Prostate gland (tissue), 2 donors: ENCODE measurements around the gene INHA. TPM values are rescaled to one million over a fixed set of nuclear protein-coding genes. Genes with fewer than 3 reads are reported as not detected.

ENCODE experiments used
- DNase-seq: peaks from one replicate; pipeline ENCODE4 v3.0.0-alpha.2; 2019; ENCODE audit warnings: low spot score
- H3K27ac ChIP-seq, 2 donors: fragments of 200-600 bp; sonication (generic); 2 replicates each; pipeline ENCODE4 v1.5.1; 2017 to 2019
- H3K27me3 ChIP-seq: fragments of 200-600 bp; sonication (generic); replicated peaks from 2 replicates; pipeline ENCODE4 v1.5.1; 2019; ENCODE audit not compliant: insufficient read depth
- H3K36me3 ChIP-seq, 2 donors: fragments of 200-600 bp; sonication (generic); 1 replicate in 1 of 2; 2 replicates in 1 of 2; pipeline versions ENCODE4 v1.5.1 to v1.8.1; 2017 to 2019
- H3K4me1 ChIP-seq: fragments of 200-600 bp; sonication (generic); replicated peaks from 2 replicates; pipeline ENCODE4 v1.5.1; 2019
- H3K4me3 ChIP-seq, 2 donors: fragments of 200-600 bp; sonication (generic); 2 replicates each; pipeline ENCODE4 v1.5.1; 2017 to 2019
- H3K9me3 ChIP-seq: fragments of 200-600 bp; sonication (generic); 2 replicates; pipeline ENCODE4 v1.5.1; 2017
- POLR2A ChIP-seq: fragments of 450-650 bp; IDR thresholded peaks from one replicate; pipeline ENCODE4 v1.6.1; 2016; ENCODE audit warnings: antibody characterized with exemption, mild to moderate bottlenecking
- POLR2AphosphoS5 ChIP-seq: sonication (generic); formaldehyde crosslinking; IDR thresholded peaks from one replicate; pipeline ENCODE4 v1.6.1; 2017; ENCODE audit warnings: antibody characterized with exemption
- WGBS: methylation state at CpG from one replicate; pipeline ENCODE4 v1.1.5; 2018; 5-methylcytosine and 5-hydroxymethylcytosine counted together
- intact Hi-C: fragments of 100-400 bp; cut with DNase I; formaldehyde crosslinking; loops from one replicate; pipeline ENCODE4 v1.14.2; 2022
- total RNA-seq, 2 donors: library from RNA; depleted of rRNA; stranded (reverse); fragments of >200 nt; gene quantifications; one replicate each; pipeline ENCODE4 v1.1.0, GENCODE V29; 2016
- TF ChIP-seq, protein P1 (sequence below), 4 experiments: fragments of 200-600 bp in 2 of 4; fragments of 450-650 bp in 2 of 4; sonication (generic) in 2 of 4; IDR thresholded peaks; 1 replicate in 3 of 4; 2 replicates in 1 of 4; pipeline ENCODE4 v1.5.1; 2016 to 2019; ENCODE audit warnings: antibody characterized with exemption in 4 of 4, mild to moderate bottlenecking in 2 of 4, moderate library complexity in 2 of 4

INHA gene
- total RNA-seq, 2 donors from 2014 or later = 0.96 to 391 TPM

DNA sequence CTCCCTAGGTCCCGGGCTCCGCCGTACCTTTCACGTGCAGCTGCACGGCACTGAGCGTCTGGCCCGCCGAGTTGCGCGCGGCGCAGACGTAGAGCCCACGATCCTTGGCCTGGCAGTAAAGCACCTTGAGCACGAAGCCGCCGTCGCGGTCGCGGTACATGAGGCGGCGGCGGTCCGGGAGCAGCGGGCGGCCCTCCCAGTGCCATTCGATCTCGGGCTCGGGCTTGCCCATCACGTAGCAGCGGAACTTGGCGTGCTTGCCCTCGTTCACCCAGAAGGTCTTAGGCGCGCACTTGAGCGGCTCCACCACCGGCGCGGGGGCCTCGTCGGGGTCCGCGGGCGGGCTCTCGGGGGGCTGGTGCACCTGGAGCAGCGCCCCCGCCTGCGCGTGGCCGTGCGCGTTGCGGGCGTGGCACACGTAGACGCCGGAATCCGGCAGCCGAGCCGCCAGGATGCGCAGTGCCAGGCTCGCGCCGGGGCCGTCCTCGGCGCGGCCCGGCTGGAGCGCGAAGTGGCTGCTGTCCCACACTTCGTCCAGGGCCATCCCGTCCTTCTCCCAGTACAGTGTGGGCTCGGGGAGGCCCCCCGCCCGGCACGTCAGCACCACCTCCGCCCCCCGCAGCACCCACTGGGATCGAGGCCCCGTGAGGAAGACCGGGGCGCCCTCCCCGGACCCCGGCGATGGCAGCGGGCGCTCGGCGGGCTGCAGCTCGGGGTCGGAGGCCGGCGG lies 1.8 kb upstream of the INHA start:
- Histone ChIP-seq H3K36me3 (no peaks in the 10 kb centered on the region), H3K4me3 (peak overlapping the region; percentile 63 to 78), H3K27ac (peak overlapping the region; percentile 77 to 88), H3K4me1 (no peaks in the 10 kb centered on the region), H3K27me3 (no peaks in the 10 kb centered on the region), H3K9me3 (no peaks in the 10 kb centered on the region)
- intact Hi-C loops = no loop called here
- no peak for DNase-seq
- TF ChIP-seq POLR2AphosphoS5 = no peak
- TF ChIP-seq, protein P1, sequence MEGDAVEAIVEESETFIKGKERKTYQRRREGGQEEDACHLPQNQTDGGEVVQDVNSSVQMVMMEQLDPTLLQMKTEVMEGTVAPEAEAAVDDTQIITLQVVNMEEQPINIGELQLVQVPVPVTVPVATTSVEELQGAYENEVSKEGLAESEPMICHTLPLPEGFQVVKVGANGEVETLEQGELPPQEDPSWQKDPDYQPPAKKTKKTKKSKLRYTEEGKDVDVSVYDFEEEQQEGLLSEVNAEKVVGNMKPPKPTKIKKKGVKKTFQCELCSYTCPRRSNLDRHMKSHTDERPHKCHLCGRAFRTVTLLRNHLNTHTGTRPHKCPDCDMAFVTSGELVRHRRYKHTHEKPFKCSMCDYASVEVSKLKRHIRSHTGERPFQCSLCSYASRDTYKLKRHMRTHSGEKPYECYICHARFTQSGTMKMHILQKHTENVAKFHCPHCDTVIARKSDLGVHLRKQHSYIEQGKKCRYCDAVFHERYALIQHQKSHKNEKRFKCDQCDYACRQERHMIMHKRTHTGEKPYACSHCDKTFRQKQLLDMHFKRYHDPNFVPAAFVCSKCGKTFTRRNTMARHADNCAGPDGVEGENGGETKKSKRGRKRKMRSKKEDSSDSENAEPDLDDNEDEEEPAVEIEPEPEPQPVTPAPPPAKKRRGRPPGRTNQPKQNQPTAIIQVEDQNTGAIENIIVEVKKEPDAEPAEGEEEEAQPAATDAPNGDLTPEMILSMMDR (IDR thresholded peaks at IDR 0.05) = peak in 1 of 4 experiments; percentile 16
- peak; percentile 51 for TF ChIP-seq POLR2A
- 18% methylated on average over 50 of the region's 95 CpGs for WGBS

DNA sequence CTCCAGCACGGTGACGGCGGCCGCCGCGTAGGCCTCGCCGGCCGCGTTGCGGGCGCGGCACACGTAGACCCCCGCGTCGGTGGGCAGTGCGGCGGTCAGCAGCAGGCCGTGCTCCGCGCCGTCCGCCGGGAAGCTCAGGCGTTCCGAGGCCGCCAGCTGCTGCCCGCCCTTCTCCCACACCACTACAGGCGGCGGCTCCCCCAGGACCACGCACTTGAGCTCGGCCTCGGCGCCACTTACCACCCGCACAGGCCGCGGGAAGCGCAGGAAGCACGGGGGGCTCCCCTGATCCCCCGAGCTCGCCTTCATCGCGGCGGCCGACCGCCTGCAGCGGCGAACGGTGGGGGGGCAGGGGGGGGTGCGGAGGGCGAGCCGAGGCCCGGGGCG lies 1.2 kb upstream of the INHA start:
- no peaks in the 10 kb centered on the region for H3K4me1 ChIP-seq
- DNase-seq = no peak
- no peaks in the 10 kb centered on the region for H3K27me3 ChIP-seq
- intact Hi-C loops = no loop called here
- no peaks in the 10 kb centered on the region for H3K36me3 ChIP-seq
- TF ChIP-seq, protein P1 (IDR thresholded peaks at IDR 0.05) = no peak
- TF ChIP-seq POLR2AphosphoS5 (no peak), POLR2A (no peak)
- H3K4me3 ChIP-seq = peak overlapping the region; percentile 63 to 78
- peak overlapping the region; percentile 77 to 88 for H3K27ac ChIP-seq
- 0% methylated on average over 40 of the region's 55 CpGs for WGBS
- no peaks in the 10 kb centered on the region for H3K9me3 ChIP-seq

DNA sequence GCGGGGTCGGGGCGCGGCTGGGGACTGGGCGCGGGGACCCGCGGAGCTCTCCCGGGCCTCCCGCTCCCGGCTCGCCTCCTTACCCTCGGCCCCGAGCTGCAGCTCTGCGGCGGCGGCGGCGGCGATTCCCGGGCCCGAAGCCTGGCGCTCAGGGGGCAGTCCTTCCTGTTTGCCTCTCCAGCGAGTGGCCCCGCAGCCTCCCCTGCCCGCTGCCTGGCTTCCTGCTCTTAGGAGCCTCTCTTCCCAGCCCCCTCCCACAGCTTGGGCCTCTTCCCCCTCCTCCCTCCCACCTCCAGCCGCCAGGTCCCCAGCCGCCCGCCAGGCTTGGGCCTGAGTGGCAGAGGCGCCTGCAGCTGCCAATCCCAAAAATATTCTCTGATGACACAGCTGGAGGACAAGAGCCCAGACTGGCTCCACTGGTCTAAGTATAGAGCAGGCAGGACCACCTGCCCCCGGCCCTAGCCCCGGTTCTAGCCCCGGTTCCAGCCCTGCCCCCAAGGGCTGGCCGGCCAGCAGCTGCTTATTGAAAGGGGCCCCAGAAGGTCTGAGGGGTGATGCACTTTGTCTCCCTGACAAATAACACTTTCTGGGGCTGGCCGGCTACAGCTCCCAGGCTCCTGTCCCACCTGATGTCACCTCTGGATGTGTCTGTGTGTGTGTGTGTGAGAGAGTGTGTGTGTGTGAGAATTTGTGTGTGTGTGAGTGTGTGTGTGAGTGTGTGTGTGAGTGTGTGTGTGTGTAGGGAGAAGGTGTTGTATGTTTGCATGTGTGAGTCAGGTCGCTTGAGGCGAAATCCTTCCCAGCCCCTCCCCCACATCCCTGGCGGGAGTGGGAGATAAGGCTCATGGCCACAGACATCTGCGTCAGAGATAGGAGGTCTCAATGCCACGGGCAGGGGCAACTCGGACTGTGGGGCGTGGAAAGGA lies 536 bp upstream of the INHA start, which contains the start of gene OBSL1:
OBSL1 (minus strand) TSS at position 229 of the 926 bp plus-strand sequence. CDS start 307 bp downstream, outside the sequence.
- no peaks in the 10 kb centered on the region for H3K36me3 ChIP-seq
- peak within 1 kb of the TSS; percentile 63 to 78 for H3K4me3 ChIP-seq
- WGBS = 8% methylated on average over 34 of the region's 42 CpGs
- intact Hi-C loops = no loop called here
- H3K4me1 ChIP-seq = no peaks in the 10 kb centered on the region
- no peaks in the 10 kb centered on the region for H3K27me3 ChIP-seq
- DNase-seq = peak; percentile 57
- TF ChIP-seq, protein P1 (IDR thresholded peaks at IDR 0.05) = no peak
- TF ChIP-seq POLR2AphosphoS5 (no peak), POLR2A (no peak)
- H3K27ac ChIP-seq = peak within 1 kb of the TSS; percentile 77 to 88
- H3K9me3 ChIP-seq = no peaks in the 10 kb centered on the region

DNA sequence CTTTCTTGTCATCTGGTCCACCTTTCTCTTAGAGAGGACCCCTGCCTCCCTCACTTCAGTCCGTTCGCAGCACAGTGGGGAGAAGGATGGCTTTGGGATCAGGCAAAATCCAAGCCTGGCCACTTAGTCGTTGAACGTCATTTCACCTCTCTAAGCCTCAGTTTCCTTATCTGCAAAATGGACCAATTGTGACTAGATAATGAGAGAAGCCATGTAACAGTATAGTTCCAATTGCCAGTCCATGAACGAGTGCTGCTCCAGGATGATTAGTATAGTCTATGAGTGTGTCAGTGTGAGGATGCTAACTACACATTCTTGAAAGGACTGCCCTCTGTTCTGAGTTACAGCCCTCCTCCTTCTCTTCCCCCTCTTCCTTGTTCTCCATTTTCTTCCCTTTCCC lies 1.1 kb downstream of the INHA start:
- WGBS = 80% methylated on average over 5 of the region's 5 CpGs
- Histone ChIP-seq H3K36me3 (no peaks in the 10 kb centered on the region), H3K4me3 (no peak overlapping the region), H3K4me1 (no peaks in the 10 kb centered on the region), H3K27me3 (no peaks in the 10 kb centered on the region), H3K27ac (no peak overlapping the region), H3K9me3 (no peaks in the 10 kb centered on the region)
- DNase-seq = no peak
- no peak for TF ChIP-seq POLR2A
- no peak for TF ChIP-seq POLR2AphosphoS5
- TF ChIP-seq, protein P1 (IDR thresholded peaks at IDR 0.05) = no peak
- intact Hi-C loops = no loop called here
